OCI-LY1 (cell line): ENCODE measurements around the gene THEM4.
"Not testable (repeated sequence)": the region's sequence is repeated elsewhere in the genome, so short reads cannot be mapped to it uniquely, and the experiment has no call there.

Source experiments
- H2AFZ ChIP-seq: fragments of 200-600 bp; sonication (generic), shearing (Covaris generic); 2 replicates; pipeline ENCODE4 v1.6.0; 2014; ENCODE audit warnings: antibody characterized with exemption, mild to moderate bottlenecking, low read length
- H3F3A ChIP-seq: fragments of 200-600 bp; sonication (generic), shearing (Covaris generic); 2 replicates; pipeline ENCODE4 v1.6.0; 2014; ENCODE audit warnings: mild to moderate bottlenecking, antibody characterized with exemption, low read length, moderate library complexity; ENCODE audit not compliant: insufficient read depth
- H3K27ac ChIP-seq: fragments of 200-600 bp; sonication (generic); 2 replicates; pipeline ENCODE4 v1.5.1; 2014; ENCODE audit warnings: low read length, mixed run types, mild to moderate bottlenecking, low read depth; ENCODE audit not compliant: poor library complexity, severe bottlenecking
- H3K27me3 ChIP-seq: fragments of 200-600 bp; sonication (generic); 2 replicates; pipeline ENCODE4 v1.6.0; 2014; ENCODE audit warnings: antibody characterized with exemption, mild to moderate bottlenecking, low read length, moderate library complexity; ENCODE audit not compliant: insufficient read depth
- H3K36me3 ChIP-seq: fragments of 200-600 bp; sonication (generic); 2 replicates; pipeline ENCODE4 v1.6.1; 2014; ENCODE audit warnings: mild to moderate bottlenecking, antibody characterized with exemption, low read length, moderate library complexity, mixed read lengths; ENCODE audit not compliant: insufficient read depth
- H3K4me1 ChIP-seq: fragments of 200-600 bp; sonication (generic); 2 replicates; pipeline ENCODE4 v1.5.1; 2014; ENCODE audit warnings: mild to moderate bottlenecking, low read length, moderate library complexity; ENCODE audit not compliant: insufficient read depth, severe bottlenecking
- H3K4me2 ChIP-seq: fragments of 200-600 bp; sonication (generic), shearing (Covaris generic); 2 replicates; pipeline ENCODE4 v1.6.1; 2014; ENCODE audit warnings: low read length
- H3K4me3 ChIP-seq: fragments of 200-600 bp; sonication (generic); 2 replicates; pipeline ENCODE4 v1.5.1; 2014; ENCODE audit warnings: low read length, low read depth, mild to moderate bottlenecking, mixed read lengths; ENCODE audit not compliant: poor library complexity, severe bottlenecking
- H3K79me2 ChIP-seq: fragments of 200-600 bp; shearing (Covaris generic); 2 replicates; pipeline ENCODE4 v1.6.1; 2016; ENCODE audit warnings: mixed run types, low read length, mixed read lengths; ENCODE audit not compliant: insufficient read depth
- H3K9ac ChIP-seq: fragments of 200-600 bp; sonication (generic), shearing (Covaris generic); 2 replicates; pipeline ENCODE4 v1.6.1; 2014; ENCODE audit warnings: mild to moderate bottlenecking, low read length, mixed read lengths
- H3K9me2 ChIP-seq: fragments of 200-600 bp; sonication (generic), shearing (Covaris generic); 2 replicates; pipeline ENCODE4 v1.6.1; 2014; ENCODE audit warnings: low read depth, mild to moderate bottlenecking, low read length, mixed read lengths
- H3K9me3 ChIP-seq: fragments of 200-600 bp; shearing (Covaris generic); 2 replicates; pipeline ENCODE4 v1.6.1; 2014; ENCODE audit warnings: low read length, mixed read lengths
- H4K20me1 ChIP-seq: fragments of 200-600 bp; sonication (generic), shearing (Covaris generic); 2 replicates; pipeline ENCODE4 v1.6.0; 2016; ENCODE audit warnings: mild to moderate bottlenecking, low read length; ENCODE audit not compliant: insufficient read depth
- CTCF ChIP-seq: fragments of 200-600 bp; sonication (generic), shearing (Covaris generic); IDR thresholded peaks from 2 replicates; pipeline ENCODE4 v1.5.1; 2017; ENCODE audit warnings: mild to moderate bottlenecking, antibody characterized with exemption, low read length, moderate library complexity, mixed read lengths
- EZH2 ChIP-seq: fragments of 200-600 bp; sonication (generic), shearing (Covaris generic); IDR thresholded peaks from 2 replicates; pipeline ENCODE4 v1.8.0; 2017; ENCODE audit warnings: borderline replicate concordance, mixed run types, mild to moderate bottlenecking, antibody characterized with exemption, low read length, moderate library complexity, mixed read lengths

THEM4 gene

GRCh38 chr1:151855933-151856332, 53.4 kb downstream of the THEM4 start:
- H3K9me3 ChIP-seq = no peaks in the 10 kb centered on the region
- H3K36me3 ChIP-seq = no peaks in the 10 kb centered on the region
- no peaks in the 10 kb centered on the region for H3K4me1 ChIP-seq
- H4K20me1 ChIP-seq = no peaks in the 10 kb centered on the region
- no peak overlapping the region for H3K9ac ChIP-seq
- no peaks in the 10 kb centered on the region for H3K79me2 ChIP-seq
- no peak overlapping the region for H3K4me2 ChIP-seq
- no peaks in the 10 kb centered on the region for H3F3A ChIP-seq
- no peak overlapping the region for H2AFZ ChIP-seq
- TF ChIP-seq CTCF = no peak
- peaks cover 6% of the 10 kb centered on the region; the same call in 1 of the 2 replicates for H3K27me3 ChIP-seq
- H3K4me3 ChIP-seq = no peak overlapping the region
- H3K9me2 ChIP-seq = no peaks in the 10 kb centered on the region
- H3K27ac ChIP-seq = no peak overlapping the region

- H3K27ac ChIP-seq, H3F3A ChIP-seq, H3K4me2 ChIP-seq, H3K79me2 ChIP-seq, H3K9ac ChIP-seq, H3K36me3 ChIP-seq, H3K9me2 ChIP-seq, H2AFZ ChIP-seq, H3K4me1 ChIP-seq, H3K27me3 ChIP-seq, H3K9me3 ChIP-seq, H4K20me1 ChIP-seq, H3K4me3 ChIP-seq: not testable (repeated sequence)
Measured at GRCh38 chr1:151855516-151855915, 53.8 kb downstream of the THEM4 start.

- H4K20me1 ChIP-seq = no peaks in the 10 kb centered on the region
- TF ChIP-seq CTCF = no peak
- no peak for TF ChIP-seq EZH2
- H3F3A ChIP-seq = no peaks in the 10 kb centered on the region
- H3K4me3 ChIP-seq = no peak overlapping the region
- no peak overlapping the region for H3K4me2 ChIP-seq
- no peaks in the 10 kb centered on the region for H3K36me3 ChIP-seq
- no peaks in the 10 kb centered on the region for H3K4me1 ChIP-seq
- no peaks in the 10 kb centered on the region for H3K9me2 ChIP-seq
- no peak overlapping the region for H3K9ac ChIP-seq
- H3K27ac ChIP-seq = no peak overlapping the region
- H3K9me3 ChIP-seq = no peaks in the 10 kb centered on the region
- no peaks in the 10 kb centered on the region for H3K79me2 ChIP-seq
- H3K27me3 ChIP-seq = peaks cover 3% of the 10 kb centered on the region; the same call in 1 of the 2 replicates
- H2AFZ ChIP-seq = no peak overlapping the region
Measured at GRCh38 chr1:151854658-151855057, 54.7 kb downstream of the THEM4 start.

GRCh38 chr1:151853411-151853943, 55.8 kb downstream of the THEM4 start, which contains the start of gene THEM5:
THEM5 (minus strand) TSS chr1:151853712; CDS start chr1:151853565, 147 bp downstream.
- TF ChIP-seq CTCF = no peak
- TF ChIP-seq EZH2 = no peak
- Histone ChIP-seq H3K9ac (no peak within 1 kb of the TSS), H3K9me3 (no peaks in the 10 kb centered on the region), H3K4me3 (no peak within 1 kb of the TSS), H3K4me1 (no peaks in the 10 kb centered on the region), H3K36me3 (no peaks in the 10 kb centered on the region), H4K20me1 (no peaks in the 10 kb centered on the region), H3K79me2 (no peaks in the 10 kb centered on the region), H3K27me3 (peaks cover 3% of the 10 kb centered on the region; the same call in 1 of the 2 replicates), H2AFZ (no peak within 1 kb of the TSS), H3K27ac (no peak within 1 kb of the TSS), H3K4me2 (no peak within 1 kb of the TSS), H3F3A (no peaks in the 10 kb centered on the region), H3K9me2 (no peaks in the 10 kb centered on the region)
